ENCODE data around the gene CNPY2.

DNA sequence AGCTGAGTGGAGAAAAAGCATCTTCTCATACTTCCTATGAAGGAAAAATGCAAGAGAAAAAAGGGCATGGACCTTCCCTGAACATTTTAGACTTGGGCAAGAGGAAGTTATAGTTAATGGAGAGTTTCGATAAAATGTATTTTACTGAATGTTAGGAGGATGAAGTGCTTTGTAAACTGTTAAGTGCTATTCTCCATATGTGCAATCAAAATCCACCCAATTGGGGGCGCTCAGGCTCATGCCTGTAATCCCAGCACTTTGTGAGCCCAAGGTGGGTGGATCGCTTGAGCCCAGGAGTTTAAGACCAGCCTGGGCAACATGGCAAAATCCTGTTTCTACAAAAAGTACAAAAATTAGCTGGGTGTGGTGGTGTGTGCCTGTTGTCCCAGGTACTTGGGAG, 1.9 kb upstream of the CNPY2 start:
- TF ChIP-seq POLR2A (IDR thresholded peaks at IDR 0.05) (no peak), POLR2AphosphoS5 (IDR thresholded peaks at IDR 0.05) (no peak)
- TF ChIP-seq, protein P1, sequence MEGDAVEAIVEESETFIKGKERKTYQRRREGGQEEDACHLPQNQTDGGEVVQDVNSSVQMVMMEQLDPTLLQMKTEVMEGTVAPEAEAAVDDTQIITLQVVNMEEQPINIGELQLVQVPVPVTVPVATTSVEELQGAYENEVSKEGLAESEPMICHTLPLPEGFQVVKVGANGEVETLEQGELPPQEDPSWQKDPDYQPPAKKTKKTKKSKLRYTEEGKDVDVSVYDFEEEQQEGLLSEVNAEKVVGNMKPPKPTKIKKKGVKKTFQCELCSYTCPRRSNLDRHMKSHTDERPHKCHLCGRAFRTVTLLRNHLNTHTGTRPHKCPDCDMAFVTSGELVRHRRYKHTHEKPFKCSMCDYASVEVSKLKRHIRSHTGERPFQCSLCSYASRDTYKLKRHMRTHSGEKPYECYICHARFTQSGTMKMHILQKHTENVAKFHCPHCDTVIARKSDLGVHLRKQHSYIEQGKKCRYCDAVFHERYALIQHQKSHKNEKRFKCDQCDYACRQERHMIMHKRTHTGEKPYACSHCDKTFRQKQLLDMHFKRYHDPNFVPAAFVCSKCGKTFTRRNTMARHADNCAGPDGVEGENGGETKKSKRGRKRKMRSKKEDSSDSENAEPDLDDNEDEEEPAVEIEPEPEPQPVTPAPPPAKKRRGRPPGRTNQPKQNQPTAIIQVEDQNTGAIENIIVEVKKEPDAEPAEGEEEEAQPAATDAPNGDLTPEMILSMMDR (IDR thresholded peaks at IDR 0.05): no peak

Measured in stomach (tissue), 4 donors.